G401 (cell line): ENCODE data around the gene C18orf63. TPM values are rescaled to one million over a fixed set of nuclear protein-coding genes. Genes with fewer than 3 reads are reported as not detected.

Experiments used
- DNase-seq: peaks from one replicate; pipeline ENCODE4 v3.0.0-alpha.2; 2015; ENCODE audit warnings: low spot score
- in situ Hi-C: cut with HindIII; loops from 2 replicates; pipeline ENCODE4 v1.10.0; 2016; ENCODE audit warnings: low sequenced_read_pairs, mixed read lengths
- total RNA-seq: library from RNA; depleted of rRNA; stranded (reverse); fragments of >200 nt; shearing (Covaris generic); gene quantifications from 2 replicates; pipeline ENCODE4 v1.2.3, GENCODE V29; 2014; rRNA removed

The C18orf63 gene
- not detected in 2 replicates for total RNA-seq

GRCh38 chr18:74315464-74316256 is at the start of gene C18orf63:
Gene C18orf63 (plus strand): TSS chr18:74315839. CDS start chr18:74317866, 2,027 bp downstream.
- in situ Hi-C loops = no loop called here
- no peak for DNase-seq

- DNase-seq = no peak
Observed at GRCh38 chr18:74266161-74266560, 49.5 kb upstream of the C18orf63 start.

GRCh38 chr18:74268175-74268574 is 47.5 kb upstream of the C18orf63 start:
- no peak for DNase-seq
- in situ Hi-C loops = no loop called here

More at GRCh38 chr18:74266161-74266560, 49.5 kb upstream of the C18orf63 start:
- in situ Hi-C loops = no loop called here

GRCh38 chr18:74268933-74269620 is 46.6 kb upstream of the C18orf63 start:
- in situ Hi-C loops = no loop called here
- no peak for DNase-seq

- no peak for DNase-seq
- in situ Hi-C loops = no loop called here
Observed at GRCh38 chr18:74271635-74272034, 44.0 kb upstream of the C18orf63 start.

GRCh38 chr18:74273394-74273793 is 42.2 kb upstream of the C18orf63 start:
- in situ Hi-C loops = no loop called here

GRCh38 chr18:74274700-74275099 is 40.9 kb upstream of the C18orf63 start:
- in situ Hi-C loops = no loop called here
- DNase-seq = no peak

More at GRCh38 chr18:74273394-74273793, 42.2 kb upstream of the C18orf63 start:
- peak; percentile 67 for DNase-seq

GRCh38 chr18:74275736-74276135 is 39.9 kb upstream of the C18orf63 start:
- DNase-seq = no peak
- in situ Hi-C loops = no loop called here

- DNase-seq = peak; percentile 61
- in situ Hi-C loops = no loop called here
Observed at GRCh38 chr18:74276609-74277008, 39.0 kb upstream of the C18orf63 start.

GRCh38 chr18:74277296-74277695 is 38.3 kb upstream of the C18orf63 start:
- DNase-seq = no peak
- in situ Hi-C loops = no loop called here

GRCh38 chr18:74278058-74278457 is 37.6 kb upstream of the C18orf63 start:
- no peak for DNase-seq
- in situ Hi-C loops = no loop called here

- in situ Hi-C loops = no loop called here
- DNase-seq = no peak
Observed at GRCh38 chr18:74278983-74279382, 36.7 kb upstream of the C18orf63 start.

GRCh38 chr18:74281011-74281979 is 34.3 kb upstream of the C18orf63 start:
- peak; percentile 96 for DNase-seq
- in situ Hi-C loops = no loop called here

GRCh38 chr18:74281980-74282754 is 33.5 kb upstream of the C18orf63 start:
- no peak for DNase-seq

GRCh38 chr18:74282755-74283554 is 32.7 kb upstream of the C18orf63 start:
- DNase-seq = no peak
- in situ Hi-C loops = no loop called here

More at GRCh38 chr18:74281980-74282754, 33.5 kb upstream of the C18orf63 start:
- in situ Hi-C loops = no loop called here

GRCh38 chr18:74283646-74284045 is 32.0 kb upstream of the C18orf63 start:
- in situ Hi-C loops = no loop called here
- DNase-seq = peak; percentile 68

- in situ Hi-C loops = no loop called here
- no peak for DNase-seq
Observed at GRCh38 chr18:74284191-74284979, 31.3 kb upstream of the C18orf63 start.
